Measurements from ENCODE around the gene UBXN4.
"Not testable (repeated sequence)": the region's sequence is repeated elsewhere in the genome, so short reads cannot be mapped to it uniquely, and the experiment has no call there.

Gene UBXN4

GRCh38 chr2:135800513-135801460, 59.1 kb downstream of the UBXN4 start:
- Histone ChIP-seq H3K4me1 (peaks cover 9% of the 10 kb centered on the region; the same call in 1 of the 2 replicates), H3K27me3 (no peaks in the 10 kb centered on the region), H3K4me2 (no peak overlapping the region), H3K27ac (no peak overlapping the region), H4K20me1 (no peaks in the 10 kb centered on the region), H3K4me3 (no peak overlapping the region), H3K36me3 (peaks cover 3% of the 10 kb centered on the region; the same call in 1 of the 2 replicates), H3K9me3 (peaks cover 34% of the 10 kb centered on the region), H3K9ac (no peak overlapping the region)
- TF ChIP-seq Cebpa-rat (IDR thresholded peaks at IDR 0.05): no peak

GRCh38 chr2:135802350-135802749, 60.7 kb downstream of the UBXN4 start:
- Histone ChIP-seq H3K9ac (no peak overlapping the region), H3K36me3 (peaks cover 3% of the 10 kb centered on the region; the same call in 1 of the 2 replicates), H3K4me2 (no peak overlapping the region), H3K27me3 (no peaks in the 10 kb centered on the region), H3K4me3 (no peak overlapping the region), H4K20me1 (no peaks in the 10 kb centered on the region), H3K4me1 (peaks cover 9% of the 10 kb centered on the region; the same call in 1 of the 2 replicates), H3K27ac (no peak overlapping the region), H3K9me3 (peaks cover 34% of the 10 kb centered on the region)
- no peak for TF ChIP-seq Cebpa-rat (IDR thresholded peaks at IDR 0.05)

GRCh38 chr2:135803278-135803677, 61.6 kb downstream of the UBXN4 start:
- Histone ChIP-seq H3K4me2 (no peak overlapping the region), H3K4me3 (no peak overlapping the region), H3K4me1 (peaks cover 4% of the 10 kb centered on the region; the same call in 1 of the 2 replicates), H3K9ac (no peak overlapping the region), H3K27ac (no peak overlapping the region), H3K9me3 (peaks cover 34% of the 10 kb centered on the region), H4K20me1 (no peaks in the 10 kb centered on the region), H3K27me3 (no peaks in the 10 kb centered on the region), H3K36me3 (peaks cover 3% of the 10 kb centered on the region; the same call in 1 of the 2 replicates)
- no peak for TF ChIP-seq Cebpa-rat (IDR thresholded peaks at IDR 0.05)

DNA sequence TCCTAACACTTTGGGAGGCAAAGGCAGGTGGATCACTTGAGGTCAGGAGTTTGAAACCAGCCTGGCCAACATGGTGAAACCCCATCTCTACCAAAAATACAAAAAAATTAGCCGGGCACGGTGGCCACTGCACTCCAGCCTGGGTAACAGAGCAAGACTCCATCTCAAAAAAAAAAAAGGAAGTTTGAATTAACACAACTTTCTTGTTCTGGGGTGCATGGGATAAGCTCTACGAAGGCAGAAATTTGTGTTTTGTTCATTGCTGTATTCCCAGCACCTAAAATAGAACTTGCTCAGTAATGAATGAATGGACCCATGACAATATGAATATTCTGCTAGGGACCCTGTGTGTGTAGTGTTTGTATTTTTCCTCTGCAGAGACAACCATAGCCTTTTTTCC, 66.2 kb downstream of the UBXN4 start:
- H3K27me3 ChIP-seq, H3K4me2 ChIP-seq, H3K27ac ChIP-seq, H3K9ac ChIP-seq, H3K36me3 ChIP-seq, H3K4me1 ChIP-seq, H4K20me1 ChIP-seq, H3K9me3 ChIP-seq, H3K4me3 ChIP-seq: not testable (repeated sequence)

DNA sequence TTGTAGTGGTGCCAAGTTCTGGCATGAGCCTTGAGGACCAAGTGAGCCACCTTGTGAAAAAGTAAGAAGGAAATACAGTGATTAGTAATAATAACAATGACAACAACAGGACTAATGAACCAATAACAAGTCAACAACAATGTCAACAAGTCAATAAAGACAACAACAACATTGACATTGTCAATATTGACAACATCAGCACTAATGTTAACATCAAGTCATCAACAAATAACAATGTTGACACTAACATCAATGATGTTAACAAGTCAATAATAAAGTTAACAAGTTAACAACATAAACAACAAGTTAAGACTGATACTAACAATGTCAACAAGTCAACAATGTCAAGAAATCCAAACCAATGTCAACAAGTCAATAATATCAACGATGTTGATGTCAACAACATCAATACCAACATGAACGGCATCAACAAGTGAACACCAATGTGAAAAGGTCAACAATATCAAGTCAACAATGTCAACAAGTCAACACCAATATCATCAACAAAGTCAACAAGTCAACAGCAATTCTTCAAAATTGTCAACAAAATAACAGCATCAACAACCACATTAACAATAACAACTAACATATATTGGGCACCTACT, 71.4 kb downstream of the UBXN4 start:
- no peak overlapping the region for H3K9ac ChIP-seq
- H3K9me3 ChIP-seq: no peaks in the 10 kb centered on the region
- no peaks in the 10 kb centered on the region for H3K4me1 ChIP-seq
- no peak for TF ChIP-seq Cebpa-rat (IDR thresholded peaks at IDR 0.05)
- no peak overlapping the region for H3K4me3 ChIP-seq
- H3K27ac ChIP-seq: no peak overlapping the region
- no peak overlapping the region for H3K4me2 ChIP-seq
- no peaks in the 10 kb centered on the region; the same call in 1 of the 2 replicates for H3K27me3 ChIP-seq
- no peaks in the 10 kb centered on the region for H3K36me3 ChIP-seq
- no peaks in the 10 kb centered on the region for H4K20me1 ChIP-seq

DNA sequence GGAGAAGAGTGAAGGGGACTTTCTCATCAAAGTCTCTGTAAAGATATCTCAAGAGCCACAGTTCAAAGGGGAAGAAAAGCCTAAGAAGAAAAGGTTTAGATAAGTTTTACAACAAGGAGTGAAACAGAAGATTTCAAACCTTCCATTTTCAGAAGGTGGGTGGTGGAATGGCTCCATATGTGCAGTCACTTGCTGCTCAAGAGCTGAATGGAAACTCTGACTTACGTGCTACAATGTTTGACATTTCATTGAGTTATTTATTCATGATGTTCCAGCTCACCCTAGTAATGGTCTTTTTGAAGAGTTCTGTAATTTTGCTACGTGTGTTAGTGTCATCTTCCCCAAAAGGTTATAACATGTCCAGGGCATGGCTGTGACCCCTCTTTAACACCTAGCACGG, 73.6 kb downstream of the UBXN4 start:
- H4K20me1 ChIP-seq: no peaks in the 10 kb centered on the region
- H3K4me1 ChIP-seq: peaks cover 7% of the 10 kb centered on the region
- H3K9ac ChIP-seq: no peak overlapping the region
- no peaks in the 10 kb centered on the region for H3K36me3 ChIP-seq
- no peak overlapping the region for H3K4me2 ChIP-seq
- no peak for TF ChIP-seq Cebpa-rat (IDR thresholded peaks at IDR 0.05)
- no peak overlapping the region for H3K27ac ChIP-seq
- H3K4me3 ChIP-seq: no peak overlapping the region
- no peaks in the 10 kb centered on the region; the same call in 1 of the 2 replicates for H3K27me3 ChIP-seq
- H3K9me3 ChIP-seq: no peaks in the 10 kb centered on the region

DNA sequence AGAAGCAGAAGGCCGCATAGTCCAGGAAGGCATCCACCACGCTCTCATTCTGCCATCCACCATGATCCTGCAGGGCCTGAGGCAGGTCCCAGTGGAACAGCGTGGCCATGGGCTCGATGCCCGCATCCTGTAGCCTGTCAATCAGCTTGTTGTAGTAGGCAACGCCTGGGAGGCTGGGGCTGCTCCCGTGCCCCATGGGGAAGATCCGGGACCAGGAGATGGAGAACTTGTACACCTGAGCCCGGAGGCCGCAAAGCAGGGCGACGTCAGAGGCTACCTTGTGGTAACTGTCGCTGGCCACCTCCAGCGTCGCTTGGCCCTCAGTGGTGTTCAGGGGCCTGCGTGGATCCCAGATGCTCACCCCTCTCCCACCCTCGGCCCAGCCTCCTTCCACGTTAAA, 75.8 kb downstream of the UBXN4 start:
- Histone ChIP-seq H3K9ac (no peak overlapping the region), H3K27me3 (no peaks in the 10 kb centered on the region; the same call in 1 of the 2 replicates)
- no peak for TF ChIP-seq Cebpa-rat (IDR thresholded peaks at IDR 0.05)

DNA sequence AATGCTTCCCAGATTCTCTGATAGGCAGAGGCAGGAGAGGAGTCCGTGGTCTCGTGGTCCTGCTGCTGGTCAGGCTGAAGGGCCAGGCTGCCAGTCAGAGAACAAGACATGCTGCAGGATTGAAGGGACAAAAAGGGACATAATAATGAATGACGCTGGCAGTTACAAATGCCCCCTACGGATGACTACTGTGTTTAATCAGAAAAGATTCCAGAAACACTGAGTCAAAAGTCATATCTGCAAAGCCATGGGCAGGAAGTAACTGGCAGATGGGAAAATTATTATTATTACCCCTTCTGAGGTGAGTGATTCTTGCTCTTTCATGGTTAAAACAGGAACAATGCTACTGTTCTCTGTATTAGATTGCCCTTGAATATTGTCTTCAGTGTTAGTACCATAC, 76.3 kb downstream of the UBXN4 start:
- Histone ChIP-seq H3K27me3 (no peaks in the 10 kb centered on the region; the same call in 1 of the 2 replicates), H3K9ac (no peak overlapping the region), H3K9me3 (peaks cover 9% of the 10 kb centered on the region), H3K4me2 (no peak overlapping the region), H3K27ac (no peak overlapping the region), H3K4me1 (peaks cover 10% of the 10 kb centered on the region), H3K4me3 (no peak overlapping the region), H4K20me1 (no peaks in the 10 kb centered on the region), H3K36me3 (no peaks in the 10 kb centered on the region)
- TF ChIP-seq Cebpa-rat (IDR thresholded peaks at IDR 0.05): no peak

More for the DNA sequence above, 75.8 kb downstream of the UBXN4 start:
- H3K27ac ChIP-seq: no peak overlapping the region
- H4K20me1 ChIP-seq: no peaks in the 10 kb centered on the region
- no peak overlapping the region for H3K4me2 ChIP-seq
- no peaks in the 10 kb centered on the region for H3K36me3 ChIP-seq
- peaks cover 10% of the 10 kb centered on the region for H3K4me1 ChIP-seq
- peaks cover 4% of the 10 kb centered on the region; the same call in 1 of the 2 replicates for H3K9me3 ChIP-seq
- no peak overlapping the region for H3K4me3 ChIP-seq

GRCh38 chr2:135818937-135819610, 77.4 kb downstream of the UBXN4 start:
- H3K36me3 ChIP-seq: peaks cover 7% of the 10 kb centered on the region; the same call in 1 of the 2 replicates
- peaks cover 20% of the 10 kb centered on the region for H3K9me3 ChIP-seq
- no peak overlapping the region for H3K9ac ChIP-seq
- H3K4me3 ChIP-seq: no peak overlapping the region
- no peak overlapping the region for H3K27ac ChIP-seq
- no peak for TF ChIP-seq Cebpa-rat (IDR thresholded peaks at IDR 0.05)
- H3K27me3 ChIP-seq: no peaks in the 10 kb centered on the region; the same call in 1 of the 2 replicates
- peaks cover 10% of the 10 kb centered on the region for H3K4me1 ChIP-seq
- H3K4me2 ChIP-seq: no peak overlapping the region
- no peaks in the 10 kb centered on the region for H4K20me1 ChIP-seq

Measured in BLaER1 (cell line).